Osteocyte (in vitro differentiated cells): ENCODE data around the gene AOPEP. TPM values are rescaled to one million over a fixed set of nuclear protein-coding genes. Genes with fewer than 3 reads are reported as not detected.
"Not testable (repeated sequence)": the region's sequence is repeated elsewhere in the genome, so short reads cannot be mapped to it uniquely, and the experiment has no call there.

ENCODE experiments used
- DNase-seq: peaks from one replicate; pipeline ENCODE4 v3.0.0; 2021; ENCODE audit warnings: mixed read lengths; ENCODE audit not compliant: unreplicated experiment; ENCODE audit errors: extremely low spot score
- H3K27ac Mint-ChIP-seq: one replicate; pipeline ENCODE4 v1.8.0; 2021; ENCODE audit warnings: mild to moderate bottlenecking, mixed read lengths; ENCODE audit not compliant: unreplicated experiment
- H3K27me3 Mint-ChIP-seq: one replicate; pipeline ENCODE4 v1.8.0; 2021; ENCODE audit warnings: mixed read lengths; ENCODE audit not compliant: unreplicated experiment
- H3K36me3 Mint-ChIP-seq: one replicate; pipeline ENCODE4 v1.8.0; 2021; ENCODE audit warnings: mixed read lengths; ENCODE audit not compliant: unreplicated experiment
- H3K4me1 Mint-ChIP-seq: one replicate; pipeline ENCODE4 v1.8.0; 2021; ENCODE audit warnings: mixed read lengths; ENCODE audit not compliant: unreplicated experiment
- H3K4me3 Mint-ChIP-seq: one replicate; pipeline ENCODE4 v1.8.0; 2021; ENCODE audit warnings: mild to moderate bottlenecking, moderate library complexity, mixed read lengths; ENCODE audit not compliant: unreplicated experiment
- H3K9me3 Mint-ChIP-seq: one replicate; pipeline ENCODE4 v1.8.0; 2021; ENCODE audit warnings: mixed read lengths; ENCODE audit not compliant: unreplicated experiment
- total RNA-seq: library from RNA; stranded (reverse); gene quantifications from 2 replicates; pipeline ENCODE4 v1.2.1, GENCODE V29; 2021
- TF ChIP-seq, protein P1 (sequence below): fragments of 200-600 bp; sonication (generic); IDR thresholded peaks from 2 replicates; pipeline ENCODE4 v1.5.0; 2021; ENCODE audit warnings: antibody characterized with exemption, mild to moderate bottlenecking, moderate library complexity

AOPEP gene
- total RNA-seq, 1 donor from 2014 or later = 108 TPM

GRCh38 chr9:94951324-94952135, 225.0 kb downstream of the AOPEP start:
- no peak overlapping the region for H3K4me3 Mint-ChIP-seq
- DNase-seq = no peak
- peaks cover 27% of the 10 kb centered on the region for H3K36me3 Mint-ChIP-seq
- no peaks in the 10 kb centered on the region for H3K9me3 Mint-ChIP-seq
- H3K4me1 Mint-ChIP-seq = peaks cover 52% of the 10 kb centered on the region
- TF ChIP-seq, protein P1, sequence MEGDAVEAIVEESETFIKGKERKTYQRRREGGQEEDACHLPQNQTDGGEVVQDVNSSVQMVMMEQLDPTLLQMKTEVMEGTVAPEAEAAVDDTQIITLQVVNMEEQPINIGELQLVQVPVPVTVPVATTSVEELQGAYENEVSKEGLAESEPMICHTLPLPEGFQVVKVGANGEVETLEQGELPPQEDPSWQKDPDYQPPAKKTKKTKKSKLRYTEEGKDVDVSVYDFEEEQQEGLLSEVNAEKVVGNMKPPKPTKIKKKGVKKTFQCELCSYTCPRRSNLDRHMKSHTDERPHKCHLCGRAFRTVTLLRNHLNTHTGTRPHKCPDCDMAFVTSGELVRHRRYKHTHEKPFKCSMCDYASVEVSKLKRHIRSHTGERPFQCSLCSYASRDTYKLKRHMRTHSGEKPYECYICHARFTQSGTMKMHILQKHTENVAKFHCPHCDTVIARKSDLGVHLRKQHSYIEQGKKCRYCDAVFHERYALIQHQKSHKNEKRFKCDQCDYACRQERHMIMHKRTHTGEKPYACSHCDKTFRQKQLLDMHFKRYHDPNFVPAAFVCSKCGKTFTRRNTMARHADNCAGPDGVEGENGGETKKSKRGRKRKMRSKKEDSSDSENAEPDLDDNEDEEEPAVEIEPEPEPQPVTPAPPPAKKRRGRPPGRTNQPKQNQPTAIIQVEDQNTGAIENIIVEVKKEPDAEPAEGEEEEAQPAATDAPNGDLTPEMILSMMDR = no peak
- no peaks in the 10 kb centered on the region for H3K27me3 Mint-ChIP-seq
- H3K27ac Mint-ChIP-seq = peak overlapping the region; percentile 65

GRCh38 chr9:94952565-94953373, 226.3 kb downstream of the AOPEP start:
- TF ChIP-seq, protein P1 = no peak
- no peaks in the 10 kb centered on the region for H3K27me3 Mint-ChIP-seq
- no peak overlapping the region for H3K27ac Mint-ChIP-seq
- peaks cover 31% of the 10 kb centered on the region for H3K36me3 Mint-ChIP-seq
- peaks cover 50% of the 10 kb centered on the region for H3K4me1 Mint-ChIP-seq
- DNase-seq = no peak
- H3K9me3 Mint-ChIP-seq = no peaks in the 10 kb centered on the region
- no peak overlapping the region for H3K4me3 Mint-ChIP-seq

DNA sequence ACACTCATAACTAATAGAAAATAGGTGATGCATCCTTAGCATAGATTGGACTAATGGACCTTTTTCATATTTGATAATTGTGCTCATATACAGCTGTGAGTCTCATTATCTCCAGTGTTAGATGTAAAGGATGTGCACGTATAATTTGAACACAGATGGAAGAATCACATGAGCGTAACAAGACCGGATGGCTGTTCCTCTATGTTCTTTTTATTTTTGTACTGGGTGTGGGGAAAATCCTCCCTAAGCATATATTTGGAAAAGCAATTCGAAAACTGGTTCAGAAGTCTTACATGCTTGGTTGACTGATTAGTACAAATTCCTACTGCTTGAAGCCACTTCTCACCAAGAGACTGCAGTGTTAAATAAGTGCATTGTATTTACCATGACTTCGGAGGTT, 230.2 kb downstream of the AOPEP start:
- no peak overlapping the region for H3K27ac Mint-ChIP-seq

GRCh38 chr9:94960964-94961363, 234.5 kb downstream of the AOPEP start:
- Mint-ChIP-seq H3K4me1 (no peaks in the 10 kb centered on the region), H3K9me3 (no peaks in the 10 kb centered on the region), H3K4me3 (no peak overlapping the region), H3K27ac (no peak overlapping the region), H3K27me3 (no peaks in the 10 kb centered on the region), H3K36me3 (peaks cover 17% of the 10 kb centered on the region)
- TF ChIP-seq, protein P1 = no peak
- DNase-seq = no peak

More for the DNA sequence above, 230.2 kb downstream of the AOPEP start:
- Mint-ChIP-seq H3K4me1 (peaks cover 14% of the 10 kb centered on the region), H3K9me3 (no peaks in the 10 kb centered on the region), H3K4me3 (no peak overlapping the region), H3K36me3 (peaks cover 25% of the 10 kb centered on the region), H3K27me3 (no peaks in the 10 kb centered on the region)
- TF ChIP-seq, protein P1 = no peak
- DNase-seq = no peak

- Mint-ChIP-seq H3K27me3 (no peaks in the 10 kb centered on the region), H3K27ac (no peak overlapping the region)
- TF ChIP-seq, protein P1 = no peak
Observed at GRCh38 chr9:94961870-94962269, 235.4 kb downstream of the AOPEP start.

GRCh38 chr9:94965631-94966030, 239.1 kb downstream of the AOPEP start:
- H3K4me1 Mint-ChIP-seq, H3K27ac Mint-ChIP-seq: not testable (repeated sequence)
- peaks cover 11% of the 10 kb centered on the region for H3K36me3 Mint-ChIP-seq

More at GRCh38 chr9:94961870-94962269, 235.4 kb downstream of the AOPEP start:
- H3K4me3 Mint-ChIP-seq = no peak overlapping the region
- H3K36me3 Mint-ChIP-seq = peaks cover 10% of the 10 kb centered on the region
- H3K4me1 Mint-ChIP-seq = no peaks in the 10 kb centered on the region
- no peaks in the 10 kb centered on the region for H3K9me3 Mint-ChIP-seq
- DNase-seq = no peak

GRCh38 chr9:94966046-94966445, 239.5 kb downstream of the AOPEP start:
- not testable (repeated sequence) for H3K27me3 Mint-ChIP-seq, H3K9me3 Mint-ChIP-seq, H3K4me3 Mint-ChIP-seq, DNase-seq, H3K27ac Mint-ChIP-seq, H3K4me1 Mint-ChIP-seq
- peaks cover 12% of the 10 kb centered on the region for H3K36me3 Mint-ChIP-seq

More at GRCh38 chr9:94965631-94966030, 239.1 kb downstream of the AOPEP start:
- not testable (repeated sequence) for H3K27me3 Mint-ChIP-seq, DNase-seq, H3K4me3 Mint-ChIP-seq, H3K9me3 Mint-ChIP-seq
